Measurements from ENCODE around the gene ORMDL3. TPM values are rescaled to one million over a fixed set of nuclear protein-coding genes. Genes with fewer than 3 reads are reported as not detected.
A peak's percentile ranks its signal among the peaks of the same experiment; 100 is the strongest.

Gene ORMDL3
- total and polyA plus RNA-seq, 9 donors = 37.0 to 97.5 (median 52.2) TPM

DNA sequence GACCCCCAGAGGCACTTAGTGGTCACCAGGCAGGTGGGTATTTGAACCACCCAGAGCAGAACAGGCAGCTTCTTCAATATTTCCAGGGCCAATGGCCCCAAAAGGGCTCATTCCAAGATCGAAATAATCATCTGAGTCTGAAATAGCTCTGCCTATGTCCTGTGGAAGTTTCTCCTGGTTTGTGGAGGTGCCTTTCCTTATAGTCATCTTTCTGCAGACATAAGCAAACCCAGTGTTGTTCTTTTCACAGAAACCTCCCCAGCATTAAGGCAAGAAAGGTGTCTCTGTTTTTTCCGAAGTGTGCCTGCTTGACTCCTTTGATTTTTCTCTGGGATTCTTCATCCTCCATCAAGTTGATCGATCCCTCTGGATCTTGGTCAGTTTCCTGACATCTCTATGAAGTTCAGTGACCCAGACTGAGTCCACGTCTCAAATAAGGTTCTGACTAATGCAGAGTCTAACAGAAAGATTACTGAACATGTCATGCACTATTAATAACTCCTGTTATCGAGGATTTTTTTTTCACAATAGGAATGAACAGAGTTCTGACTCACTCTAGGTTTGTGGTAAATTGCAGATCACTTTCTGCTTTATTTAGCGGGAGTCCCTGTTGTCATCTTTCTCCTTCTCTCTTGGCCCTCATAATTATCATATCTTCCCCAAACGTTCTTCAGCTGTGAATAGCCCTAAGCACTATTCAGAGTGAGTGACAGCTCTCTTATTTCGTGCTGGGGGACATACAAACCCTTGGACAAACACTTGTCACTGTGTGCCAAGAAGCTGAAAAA is 1.7 kb upstream of the ORMDL3 start:
- H3K9me3 ChIP-seq = no peaks in the 10 kb centered on the region
- peaks cover 6% of the 10 kb centered on the region for H3K4me1 ChIP-seq (ENCODE audit: insufficient read depth)
- DNase-seq = no peak
- H3K27ac ChIP-seq = peak overlapping the region; percentile 79 to 89
- 37 to 55% (median 46%) methylated on average over 8 of the region's 8 CpGs for WGBS, 3 donors
- H3K4me3 ChIP-seq = peak overlapping the region; percentile 96
- H3K36me3 ChIP-seq = no peaks in the 10 kb centered on the region
- intact Hi-C loops (cut with DNase I) = no loop called here
- no peak for TF ChIP-seq EP300 (IDR thresholded peaks at IDR 0.05)
- TF ChIP-seq, protein P1, sequence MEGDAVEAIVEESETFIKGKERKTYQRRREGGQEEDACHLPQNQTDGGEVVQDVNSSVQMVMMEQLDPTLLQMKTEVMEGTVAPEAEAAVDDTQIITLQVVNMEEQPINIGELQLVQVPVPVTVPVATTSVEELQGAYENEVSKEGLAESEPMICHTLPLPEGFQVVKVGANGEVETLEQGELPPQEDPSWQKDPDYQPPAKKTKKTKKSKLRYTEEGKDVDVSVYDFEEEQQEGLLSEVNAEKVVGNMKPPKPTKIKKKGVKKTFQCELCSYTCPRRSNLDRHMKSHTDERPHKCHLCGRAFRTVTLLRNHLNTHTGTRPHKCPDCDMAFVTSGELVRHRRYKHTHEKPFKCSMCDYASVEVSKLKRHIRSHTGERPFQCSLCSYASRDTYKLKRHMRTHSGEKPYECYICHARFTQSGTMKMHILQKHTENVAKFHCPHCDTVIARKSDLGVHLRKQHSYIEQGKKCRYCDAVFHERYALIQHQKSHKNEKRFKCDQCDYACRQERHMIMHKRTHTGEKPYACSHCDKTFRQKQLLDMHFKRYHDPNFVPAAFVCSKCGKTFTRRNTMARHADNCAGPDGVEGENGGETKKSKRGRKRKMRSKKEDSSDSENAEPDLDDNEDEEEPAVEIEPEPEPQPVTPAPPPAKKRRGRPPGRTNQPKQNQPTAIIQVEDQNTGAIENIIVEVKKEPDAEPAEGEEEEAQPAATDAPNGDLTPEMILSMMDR (IDR thresholded peaks at IDR 0.05) = no peak
- no peak for TF ChIP-seq POLR2A (IDR thresholded peaks at IDR 0.05)
- H3K27me3 ChIP-seq = no peaks in the 10 kb centered on the region

DNA sequence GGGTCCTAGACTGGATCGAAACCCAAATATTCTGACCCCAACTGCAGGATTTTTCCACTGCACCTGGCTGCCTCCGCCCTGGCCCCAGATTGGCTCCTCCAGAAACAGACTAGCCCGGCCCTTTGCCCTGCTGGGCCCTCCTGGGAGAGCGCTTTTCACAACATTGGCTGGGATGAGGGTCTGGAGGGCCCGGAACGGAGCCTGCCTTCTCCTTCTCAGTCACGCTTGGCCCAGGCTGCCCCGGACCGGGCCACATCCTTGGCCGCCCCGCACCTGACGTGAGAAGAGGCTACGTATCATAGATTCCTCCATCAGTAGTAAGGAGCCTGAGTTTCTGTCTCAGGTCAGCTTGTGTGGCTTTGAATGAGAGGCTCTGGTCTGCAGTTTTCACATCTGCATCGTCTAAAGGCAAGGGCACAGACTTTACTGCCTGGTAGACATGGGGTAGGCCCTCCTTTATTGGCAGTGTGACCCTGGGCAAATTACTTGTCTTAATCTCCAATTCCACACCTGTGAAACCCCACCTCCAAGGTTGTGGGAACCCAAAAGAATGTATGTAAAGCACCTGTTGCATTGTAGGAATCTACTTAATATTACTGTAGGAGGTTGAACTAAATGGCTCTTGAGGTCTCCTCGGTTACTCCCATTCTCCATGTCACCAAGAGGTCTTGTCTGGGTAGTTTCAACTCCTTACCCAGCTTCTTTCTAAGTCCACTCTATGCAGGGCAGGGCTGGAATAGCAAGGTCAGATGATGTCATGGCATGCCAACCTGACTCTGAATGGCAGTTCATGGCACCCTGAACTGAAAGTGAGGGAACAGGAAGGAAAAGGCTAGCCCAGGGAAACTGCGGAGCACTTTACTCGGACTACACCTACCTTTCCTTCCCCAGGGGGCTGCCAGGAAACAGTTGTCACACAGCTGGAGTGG is 792 bp upstream of the ORMDL3 start:
- Histone ChIP-seq H3K4me1 (ENCODE audit: insufficient read depth) (peaks cover 6% of the 10 kb centered on the region), H3K27ac (peak overlapping the region; percentile 79 to 89), H3K36me3 (no peaks in the 10 kb centered on the region), H3K9me3 (no peaks in the 10 kb centered on the region), H3K4me3 (peak overlapping the region; percentile 96), H3K27me3 (no peaks in the 10 kb centered on the region)
- TF ChIP-seq POLR2A (IDR thresholded peaks at IDR 0.05) (no peak), EP300 (IDR thresholded peaks at IDR 0.05) (no peak)
- TF ChIP-seq, protein P1 (IDR thresholded peaks at IDR 0.05) = peak in 1 of 3 donors; percentile 18
- intact Hi-C loops (cut with DNase I) = loop anchor here in 1 of 4 donors (2.0 kb wide), 1 partner anchor 25 kb away; no protein-coding TSS in a partner anchor
- 16 to 26% (median 16%) methylated on average over 17 of the region's 17 CpGs for WGBS, 3 donors
- peak; percentile 50 to 74 (median 62) for DNase-seq

DNA sequence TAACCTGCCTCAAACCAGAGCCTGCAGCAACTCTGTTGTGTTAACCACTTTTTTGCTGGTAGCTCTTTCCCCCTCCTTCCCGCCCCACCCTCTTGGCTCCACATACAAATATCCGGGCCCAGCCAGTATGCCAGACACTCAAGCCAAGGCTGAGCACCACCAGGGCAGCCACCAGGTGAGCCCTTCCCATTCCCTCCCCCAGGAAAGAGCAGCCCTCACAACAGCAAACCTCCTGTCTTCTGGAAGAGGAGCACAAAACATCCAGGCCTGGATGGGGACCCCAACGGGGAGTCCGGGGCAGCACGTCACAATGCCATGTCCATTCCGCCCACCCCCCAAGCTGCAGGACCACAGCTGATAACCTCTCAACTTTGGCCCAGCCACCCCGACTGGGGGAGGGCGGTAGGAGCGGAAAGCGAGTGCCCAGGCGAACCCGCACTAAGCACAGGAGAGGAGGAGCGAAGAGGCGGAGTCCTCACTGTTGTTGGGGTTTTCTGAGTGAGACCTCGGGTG is 757 bp downstream of the ORMDL3 start:
- Histone ChIP-seq H3K4me3 (peak overlapping the region; percentile 96), H3K36me3 (no peaks in the 10 kb centered on the region), H3K4me1 (ENCODE audit: insufficient read depth) (peaks cover 6% of the 10 kb centered on the region), H3K27ac (peak overlapping the region; percentile 59 to 73), H3K9me3 (no peaks in the 10 kb centered on the region), H3K27me3 (no peaks in the 10 kb centered on the region)
- 1 to 2% (median 1%) methylated on average over 15 of the region's 15 CpGs for WGBS, 3 donors
- no peak for TF ChIP-seq POLR2A (IDR thresholded peaks at IDR 0.05)
- TF ChIP-seq EP300 (IDR thresholded peaks at IDR 0.05) = no peak
- TF ChIP-seq, protein P1 (IDR thresholded peaks at IDR 0.05) = no peak
- intact Hi-C loops (cut with DNase I) = loop anchor here in 1 of 4 donors (2.0 kb wide), 1 partner anchor 26 kb away; no protein-coding TSS in a partner anchor
- DNase-seq = peak in 1 of 5 donors; percentile 57

DNA sequence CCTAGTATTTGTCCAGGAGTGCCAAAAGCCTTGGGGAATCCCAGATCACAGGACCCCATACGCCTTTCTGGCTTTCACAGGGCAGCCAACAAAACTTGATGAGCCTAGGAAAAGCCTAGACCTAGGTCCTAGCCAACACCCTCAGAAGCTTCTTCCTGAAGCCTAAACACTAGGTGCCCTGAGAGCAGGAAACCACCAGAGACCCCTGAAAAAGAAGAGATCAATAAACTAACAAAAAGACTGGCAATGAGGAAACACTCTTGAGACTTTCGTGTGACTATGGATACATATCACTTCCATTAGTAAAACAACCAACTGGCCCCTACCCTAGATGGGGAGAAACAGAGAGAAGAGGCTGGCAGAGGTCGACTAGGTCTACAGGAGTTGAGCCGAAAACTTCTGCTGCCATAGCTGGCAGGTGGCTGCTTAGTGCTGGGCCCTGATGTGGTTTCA is 1.2 kb downstream of the ORMDL3 start:
- no peaks in the 10 kb centered on the region for H3K36me3 ChIP-seq
- H3K27me3 ChIP-seq = no peaks in the 10 kb centered on the region
- peak overlapping the region; percentile 96 for H3K4me3 ChIP-seq
- peaks cover 6% of the 10 kb centered on the region for H3K4me1 ChIP-seq (ENCODE audit: insufficient read depth)
- H3K27ac ChIP-seq = no peak overlapping the region
- 29 to 35% (median 29%) methylated on average over 4 of the region's 4 CpGs for WGBS, 3 donors
- no peaks in the 10 kb centered on the region for H3K9me3 ChIP-seq
- DNase-seq = no peak
- intact Hi-C loops (cut with DNase I) = loop anchor here in 1 of 4 donors (2.0 kb wide), 1 partner anchor 27 kb away; no protein-coding TSS in a partner anchor
- TF ChIP-seq POLR2A (IDR thresholded peaks at IDR 0.05) (no peak), EP300 (IDR thresholded peaks at IDR 0.05) (no peak)
- TF ChIP-seq, protein P1 (IDR thresholded peaks at IDR 0.05) = no peak
